KMS-11 (cell line): Measurements from ENCODE around the gene GAGE13.
A peak's percentile ranks its signal among the peaks of the same experiment; 100 is the strongest.
"Not testable (repeated sequence)": the region's sequence is repeated elsewhere in the genome, so short reads cannot be mapped to it uniquely, and the experiment has no call there.

Experiments
- H2AFZ ChIP-seq: fragments of 200-600 bp; sonication (generic); 2 replicates; pipeline ENCODE4 v1.6.1; 2016; ENCODE audit warnings: antibody characterized with exemption, mixed run types, low read depth
- H3K27ac ChIP-seq: fragments of 200-600 bp; sonication (generic); 2 replicates; pipeline ENCODE4 v1.6.1; 2016; ENCODE audit warnings: mild to moderate bottlenecking, mixed run types
- H3K27me3 ChIP-seq: fragments of 200-600 bp; sonication (generic); 2 replicates; pipeline ENCODE4 v1.6.1; 2017; ENCODE audit warnings: mild to moderate bottlenecking, low read depth, mixed run types, moderate library complexity; ENCODE audit not compliant: insufficient read depth
- H3K36me3 ChIP-seq: fragments of 200-600 bp; sonication (generic); 2 replicates; pipeline ENCODE4 v1.6.1; 2017; ENCODE audit warnings: mild to moderate bottlenecking, mixed run types; ENCODE audit not compliant: insufficient read depth
- H3K4me1 ChIP-seq: fragments of 200-600 bp; sonication (generic); 2 replicates; pipeline ENCODE4 v1.6.1; 2016; ENCODE audit warnings: mild to moderate bottlenecking, low read depth, mixed run types; ENCODE audit not compliant: poor library complexity, severe bottlenecking
- H3K4me2 ChIP-seq: fragments of 200-600 bp; sonication (generic); 2 replicates; pipeline ENCODE4 v1.7.0; 2016; ENCODE audit warnings: mild to moderate bottlenecking, mixed run types
- H3K4me3 ChIP-seq: fragments of 200-600 bp; sonication (generic); IDR thresholded peaks from 2 replicates; pipeline ENCODE4 v1.6.1; 2017; ENCODE audit warnings: low read depth, low read length, mixed read lengths; ENCODE audit not compliant: insufficient read depth
- H3K79me2 ChIP-seq: fragments of 200-600 bp; sonication (generic); 2 replicates; pipeline ENCODE4 v1.6.1; 2016; ENCODE audit warnings: low read depth, mixed run types; ENCODE audit not compliant: insufficient read depth
- H3K9ac ChIP-seq: fragments of 200-600 bp; sonication (generic); 2 replicates; pipeline ENCODE4 v1.6.1; 2016; ENCODE audit warnings: mild to moderate bottlenecking, mixed run types
- H4K20me1 ChIP-seq: fragments of 200-600 bp; sonication (generic); 2 replicates; pipeline ENCODE4 v1.6.1; 2016; ENCODE audit warnings: mild to moderate bottlenecking, mixed run types; ENCODE audit not compliant: insufficient read depth
- CTCF ChIP-seq: fragments of 200-600 bp; sonication (generic); conservative IDR thresholded peaks from 2 replicates; pipeline ENCODE4 v1.6.1; 2017; ENCODE audit warnings: low read depth, mild to moderate bottlenecking, antibody characterized with exemption, low read length, moderate library complexity, mixed read lengths

Gene GAGE13

GRCh38 chrX:49287665-49288064 is 43.7 kb upstream of the GAGE13 start:
- no peak overlapping the region for H3K9ac ChIP-seq
- H3K27me3 ChIP-seq: no peaks in the 10 kb centered on the region
- H3K4me1 ChIP-seq: no peaks in the 10 kb centered on the region
- TF ChIP-seq CTCF: no peak
- H2AFZ ChIP-seq: no peak overlapping the region
- H3K36me3 ChIP-seq: no peaks in the 10 kb centered on the region
- H3K4me3 ChIP-seq: no peak overlapping the region
- no peaks in the 10 kb centered on the region for H4K20me1 ChIP-seq
- no peak overlapping the region for H3K27ac ChIP-seq
- no peak overlapping the region for H3K4me2 ChIP-seq
- H3K79me2 ChIP-seq: no peaks in the 10 kb centered on the region

GRCh38 chrX:49290215-49290614 is 41.2 kb upstream of the GAGE13 start:
- Histone ChIP-seq H3K27me3 (no peaks in the 10 kb centered on the region), H3K4me1 (no peaks in the 10 kb centered on the region), H3K79me2 (no peaks in the 10 kb centered on the region), H3K4me2 (no peak overlapping the region), H4K20me1 (no peaks in the 10 kb centered on the region), H3K4me3 (no peak overlapping the region), H3K27ac (no peak overlapping the region), H3K9ac (no peak overlapping the region), H3K36me3 (no peaks in the 10 kb centered on the region), H2AFZ (no peak overlapping the region)
- TF ChIP-seq CTCF: no peak

GRCh38 chrX:49291615-49292337 is 39.6 kb upstream of the GAGE13 start:
- Histone ChIP-seq H2AFZ (no peak overlapping the region), H3K27me3 (no peaks in the 10 kb centered on the region), H3K27ac (no peak overlapping the region), H3K79me2 (no peaks in the 10 kb centered on the region), H3K4me3 (no peak overlapping the region), H3K4me2 (no peak overlapping the region), H3K36me3 (no peaks in the 10 kb centered on the region), H4K20me1 (no peaks in the 10 kb centered on the region), H3K4me1 (no peaks in the 10 kb centered on the region), H3K9ac (no peak overlapping the region)
- peak; percentile 69 for TF ChIP-seq CTCF

DNA sequence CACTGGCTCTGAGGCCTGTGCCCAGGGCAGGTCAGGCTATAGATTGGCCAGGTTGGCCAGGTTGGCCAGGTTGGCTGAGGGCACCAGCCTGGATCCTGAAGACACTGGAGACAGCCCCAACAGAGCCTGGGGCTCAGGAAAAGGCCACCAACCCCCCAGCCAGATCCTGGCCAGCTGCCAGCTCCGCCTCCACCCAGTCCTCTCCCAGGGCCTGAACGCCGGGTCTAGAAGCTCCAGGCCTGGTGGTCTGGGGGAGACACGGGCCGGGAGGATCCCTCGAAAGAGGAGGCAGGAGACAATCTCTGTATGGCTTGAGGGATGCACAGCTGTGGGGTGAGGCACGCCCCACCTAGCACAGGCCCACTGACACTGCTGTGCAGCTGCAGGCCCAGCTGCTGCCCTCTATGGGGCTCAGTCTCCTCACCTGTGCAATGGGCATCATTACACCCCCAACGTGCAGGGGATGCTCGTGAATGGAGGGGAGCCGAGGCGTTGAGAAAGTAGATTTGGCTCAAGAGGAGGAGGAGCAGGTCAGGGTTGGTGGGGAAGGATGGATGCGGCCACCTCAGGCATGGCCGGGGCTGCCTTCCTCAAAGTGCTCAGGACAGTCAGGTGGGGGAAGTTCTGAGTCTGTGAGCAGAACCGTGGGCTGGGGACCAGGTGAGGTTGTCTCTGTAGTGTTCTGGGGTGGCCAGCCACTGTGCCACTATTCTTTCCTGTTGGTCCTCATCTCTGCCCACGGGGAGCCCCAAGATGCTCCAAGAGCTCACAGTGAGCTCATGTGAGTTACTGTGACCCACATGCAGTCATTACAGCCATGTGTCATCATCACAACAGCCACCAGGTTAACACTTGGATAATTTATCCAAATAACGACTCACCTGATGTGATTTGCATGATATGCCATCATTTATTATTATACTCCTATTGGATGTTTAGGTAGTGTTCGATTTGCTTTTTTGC is 38.7 kb upstream of the GAGE13 start:
- Histone ChIP-seq H3K36me3 (no peaks in the 10 kb centered on the region), H3K4me2 (no peak overlapping the region), H2AFZ (no peak overlapping the region), H3K4me1 (no peaks in the 10 kb centered on the region), H3K4me3 (no peak overlapping the region), H3K79me2 (no peaks in the 10 kb centered on the region), H3K27ac (no peak overlapping the region), H3K9ac (no peak overlapping the region), H4K20me1 (no peaks in the 10 kb centered on the region), H3K27me3 (no peaks in the 10 kb centered on the region)
- TF ChIP-seq CTCF: no peak

- H3K27me3 ChIP-seq, H3K4me3 ChIP-seq, H3K9ac ChIP-seq, H3K79me2 ChIP-seq, H2AFZ ChIP-seq, H3K27ac ChIP-seq, H4K20me1 ChIP-seq, H3K4me1 ChIP-seq, H3K4me2 ChIP-seq, H3K36me3 ChIP-seq: not testable (repeated sequence)
These were observed 32.1 kb upstream of the GAGE13 start for GRCh38 chrX:49299293-49299692.
